GM21390 (cell line): ENCODE results near the gene SYT15B.
"Not testable (repeated sequence)": the region's sequence is repeated elsewhere in the genome, so short reads cannot be mapped to it uniquely, and the experiment has no call there.

Source experiments
- ATAC-seq: cut with Tn5 transposase; IDR thresholded peaks from one replicate; pipeline ENCODE4 v1.9.1; 2021; ENCODE audit not compliant: unreplicated experiment

SYT15B gene

GRCh38 chr10:47730911-47731310 is 32.5 kb downstream of the SYT15B start:
- ATAC-seq = not testable (repeated sequence)

GRCh38 chr10:47725740-47726139 is 37.7 kb downstream of the SYT15B start:
- ATAC-seq = not testable (repeated sequence)

GRCh38 chr10:47725047-47725446 is 38.3 kb downstream of the SYT15B start:
- ATAC-seq = not testable (repeated sequence)

- not testable (repeated sequence) for ATAC-seq
These were observed 39.3 kb downstream of the SYT15B start for GRCh38 chr10:47724119-47724518.

GRCh38 chr10:47723362-47723761 is 40.0 kb downstream of the SYT15B start:
- not testable (repeated sequence) for ATAC-seq

GRCh38 chr10:47717011-47717769 is 46.2 kb downstream of the SYT15B start:
- ATAC-seq = not testable (repeated sequence)
